ENCODE measurements around the gene SH2D1A. TPM values are rescaled to one million over a fixed set of nuclear protein-coding genes. Genes with fewer than 3 reads are reported as not detected.

The SH2D1A gene
- total and polyA plus RNA-seq, 2 donors (not counting 1 experiment from before 2014, with no cell fraction given) = 0.08 TPM; not detected in 1

GRCh38 chrX:124343016-124343415 is 3.3 kb upstream of the SH2D1A start:
- Histone ChIP-seq H3K27me3 (ENCODE audit: control insufficient read depth, insufficient read depth, low read length) (no peaks in the 10 kb centered on the region), H3K27ac (ENCODE audit: insufficient read depth, low read length) (no peak overlapping the region), H3K9ac (ENCODE audit: insufficient read depth, low read length) (no peak overlapping the region), H3K4me2 (ENCODE audit: extremely low read depth, insufficient read depth, low read length) (no peak overlapping the region), H2AFZ (ENCODE audit: low read length) (no peak overlapping the region), H3K9me3 (ENCODE audit: control insufficient read depth, insufficient read depth, low read depth, low read length) (no peaks in the 10 kb centered on the region), H3K79me2 (ENCODE audit: control insufficient read depth, insufficient read depth, low read length) (no peaks in the 10 kb centered on the region), H4K20me1 (ENCODE audit: control insufficient read depth, extremely low read depth, insufficient read depth, low read length) (no peaks in the 10 kb centered on the region), H3K4me3 (replicated peaks in 1 of 4; ENCODE audit: control extremely low read depth in 1 of 4, insufficient read depth in 1 of 4, low read depth in 3 of 4, low read length in 4 of 4) (no peak overlapping the region), H3K4me1 (ENCODE audit: control insufficient read depth, extremely low read depth, insufficient read depth, low read length) (no peaks in the 10 kb centered on the region), H3K36me3 (ENCODE audit: control insufficient read depth, insufficient read depth, low read length) (no peaks in the 10 kb centered on the region)
- no peak for DNase-seq (ENCODE audit: low read depth in 2 of 2)
- TF ChIP-seq CTCF (conservative IDR thresholded peaks at IDR 0.05 in 1 of 2, IDR thresholded peaks at IDR 0.05 in 1 of 2; ENCODE audit: low read depth in 1 of 2, low read length in 2 of 2) = no peak

GRCh38 chrX:124344246-124344645 is 2.1 kb upstream of the SH2D1A start:
- H3K27ac ChIP-seq (ENCODE audit: insufficient read depth, low read length) = no peak overlapping the region
- no peak overlapping the region for H3K9ac ChIP-seq (ENCODE audit: insufficient read depth, low read length)
- H3K36me3 ChIP-seq (ENCODE audit: control insufficient read depth, insufficient read depth, low read length) = no peaks in the 10 kb centered on the region
- no peak overlapping the region for H3K4me2 ChIP-seq (ENCODE audit: extremely low read depth, insufficient read depth, low read length)
- H3K4me3 ChIP-seq (replicated peaks in 1 of 4; ENCODE audit: control extremely low read depth in 1 of 4, insufficient read depth in 1 of 4, low read depth in 3 of 4, low read length in 4 of 4) = no peak overlapping the region
- H4K20me1 ChIP-seq (ENCODE audit: control insufficient read depth, extremely low read depth, insufficient read depth, low read length) = no peaks in the 10 kb centered on the region
- no peaks in the 10 kb centered on the region for H3K79me2 ChIP-seq (ENCODE audit: control insufficient read depth, insufficient read depth, low read length)
- H2AFZ ChIP-seq (ENCODE audit: low read length) = no peak overlapping the region
- no peaks in the 10 kb centered on the region for H3K9me3 ChIP-seq (ENCODE audit: control insufficient read depth, insufficient read depth, low read depth, low read length)
- TF ChIP-seq CTCF (conservative IDR thresholded peaks at IDR 0.05 in 1 of 2, IDR thresholded peaks at IDR 0.05 in 1 of 2; ENCODE audit: low read depth in 1 of 2, low read length in 2 of 2) (no peak), EZH2 (IDR thresholded peaks at IDR 0.05; ENCODE audit: low read length, missing control alignments) (no peak)
- H3K4me1 ChIP-seq (ENCODE audit: control insufficient read depth, extremely low read depth, insufficient read depth, low read length) = no peaks in the 10 kb centered on the region
- no peaks in the 10 kb centered on the region for H3K27me3 ChIP-seq (ENCODE audit: control insufficient read depth, insufficient read depth, low read length)
- DNase-seq (ENCODE audit: low read depth in 2 of 2) = no peak

- DNase-seq (ENCODE audit: low read depth in 2 of 2) = no peak
- Histone ChIP-seq H2AFZ (ENCODE audit: low read length) (no peak overlapping the region), H3K4me2 (ENCODE audit: extremely low read depth, insufficient read depth, low read length) (no peak overlapping the region), H3K79me2 (ENCODE audit: control insufficient read depth, insufficient read depth, low read length) (no peaks in the 10 kb centered on the region), H3K36me3 (ENCODE audit: control insufficient read depth, insufficient read depth, low read length) (no peaks in the 10 kb centered on the region), H4K20me1 (ENCODE audit: control insufficient read depth, extremely low read depth, insufficient read depth, low read length) (no peaks in the 10 kb centered on the region), H3K4me1 (ENCODE audit: control insufficient read depth, extremely low read depth, insufficient read depth, low read length) (no peaks in the 10 kb centered on the region), H3K27me3 (ENCODE audit: control insufficient read depth, insufficient read depth, low read length) (no peaks in the 10 kb centered on the region), H3K9ac (ENCODE audit: insufficient read depth, low read length) (no peak overlapping the region), H3K9me3 (ENCODE audit: control insufficient read depth, insufficient read depth, low read depth, low read length) (no peaks in the 10 kb centered on the region), H3K4me3 (replicated peaks in 1 of 4; ENCODE audit: control extremely low read depth in 1 of 4, insufficient read depth in 1 of 4, low read depth in 3 of 4, low read length in 4 of 4) (no peak overlapping the region), H3K27ac (ENCODE audit: insufficient read depth, low read length) (no peak overlapping the region)
- TF ChIP-seq EZH2 (IDR thresholded peaks at IDR 0.05; ENCODE audit: low read length, missing control alignments) = no peak
Observed at GRCh38 chrX:124346877-124347241, 496 bp downstream of the SH2D1A start.
